8988T (cell line): Measurements from ENCODE around the gene PCYOX1L.

ENCODE experiments used
- DNase-seq: peaks from one replicate; pipeline ENCODE4 v3.0.0; 2011

The PCYOX1L gene

GRCh38 chr5:149370878-149371277 is 13.0 kb downstream of the PCYOX1L start:
- no peak for DNase-seq

- DNase-seq = peak; percentile 83
Observed at GRCh38 chr5:149371296-149371962, 13.6 kb downstream of the PCYOX1L start.

- no peak for DNase-seq
Observed at GRCh38 chr5:149372076-149372795, 14.4 kb downstream of the PCYOX1L start.

GRCh38 chr5:149372932-149373331 is 15.1 kb downstream of the PCYOX1L start:
- no peak for DNase-seq

- DNase-seq = no peak
Observed at GRCh38 chr5:149374303-149374702, 16.5 kb downstream of the PCYOX1L start.

GRCh38 chr5:149374801-149375200 is 17.0 kb downstream of the PCYOX1L start:
- DNase-seq = no peak

GRCh38 chr5:149375434-149375833 is 17.6 kb downstream of the PCYOX1L start:
- DNase-seq = no peak

GRCh38 chr5:149376104-149376503 is 18.3 kb downstream of the PCYOX1L start:
- DNase-seq = no peak

GRCh38 chr5:149376711-149377447 is 19.0 kb downstream of the PCYOX1L start:
- no peak for DNase-seq

- DNase-seq = no peak
Observed at GRCh38 chr5:149378241-149378820, 20.5 kb downstream of the PCYOX1L start.

GRCh38 chr5:149379177-149379761 is 21.4 kb downstream of the PCYOX1L start, which contains the start of gene IL17B:
Gene IL17B, minus strand, starts transcription at chr5:149379292. Its CDS starts 67 bp downstream, at chr5:149379225.
- DNase-seq = no peak

- DNase-seq = no peak
Observed at GRCh38 chr5:149379818-149380374, 22.1 kb downstream of the PCYOX1L start.

GRCh38 chr5:149380466-149381121 is 22.7 kb downstream of the PCYOX1L start:
- no peak for DNase-seq

GRCh38 chr5:149381261-149381985 is 23.6 kb downstream of the PCYOX1L start:
- no peak for DNase-seq

GRCh38 chr5:149381986-149382338 is 24.1 kb downstream of the PCYOX1L start:
- peak; percentile 92 for DNase-seq

- no peak for DNase-seq
Observed at GRCh38 chr5:149382517-149383220, 24.8 kb downstream of the PCYOX1L start.

- DNase-seq = no peak
Observed at GRCh38 chr5:149383399-149383798, 25.6 kb downstream of the PCYOX1L start.

GRCh38 chr5:149386166-149386565 is 28.3 kb downstream of the PCYOX1L start:
- no peak for DNase-seq

- DNase-seq = no peak
Observed at GRCh38 chr5:149387081-149387631, 29.3 kb downstream of the PCYOX1L start.

- DNase-seq = no peak
Observed at GRCh38 chr5:149387982-149388381, 30.1 kb downstream of the PCYOX1L start.
